ENCODE data around the gene DEDD.

The DEDD gene

GRCh38 chr1:161091093-161091492 is 41.4 kb downstream of the DEDD start:
- DNase-seq: no peak

GRCh38 chr1:161090617-161091016 is 41.9 kb downstream of the DEDD start:
- DNase-seq: no peak

GRCh38 chr1:161089938-161090337 is 42.5 kb downstream of the DEDD start:
- no peak for DNase-seq

- DNase-seq: no peak
Measured at GRCh38 chr1:161089251-161089924, 43.1 kb downstream of the DEDD start, which contains the start of gene NECTIN4. Gene NECTIN4 (minus strand): TSS chr1:161089558. CDS start chr1:161089296, 262 bp downstream.

GRCh38 chr1:161088587-161089110 is 43.8 kb downstream of the DEDD start:
- DNase-seq: no peak

- no peak for DNase-seq
Measured at GRCh38 chr1:161086457-161086856, 46.0 kb downstream of the DEDD start.

GRCh38 chr1:161085165-161085564 is 47.3 kb downstream of the DEDD start:
- DNase-seq: no peak

GRCh38 chr1:161084597-161084988 is 47.9 kb downstream of the DEDD start:
- no peak for DNase-seq

- no peak for DNase-seq
Measured at GRCh38 chr1:161083748-161084596, 48.5 kb downstream of the DEDD start.

- no peak for DNase-seq
Measured at GRCh38 chr1:161082996-161083747, 49.3 kb downstream of the DEDD start.

- DNase-seq: no peak
Measured at GRCh38 chr1:161082483-161082882, 50.0 kb downstream of the DEDD start.

- DNase-seq: no peak
Measured at GRCh38 chr1:161081519-161081918, 50.9 kb downstream of the DEDD start.

GRCh38 chr1:161080441-161081405 is 51.7 kb downstream of the DEDD start:
- DNase-seq: no peak

- DNase-seq: no peak
Measured at GRCh38 chr1:161079436-161080110, 52.9 kb downstream of the DEDD start.

GRCh38 chr1:161077426-161077825 is 55.0 kb downstream of the DEDD start:
- no peak for DNase-seq

- DNase-seq: no peak
Measured at GRCh38 chr1:161076410-161076809, 56.1 kb downstream of the DEDD start.

- no peak for DNase-seq
Measured at GRCh38 chr1:161074676-161075368, 57.6 kb downstream of the DEDD start.

- no peak for DNase-seq
Measured at GRCh38 chr1:161073474-161074121, 58.9 kb downstream of the DEDD start.

GRCh38 chr1:161072751-161073449 is 59.6 kb downstream of the DEDD start:
- no peak for DNase-seq

Measured in activated gamma-delta T cell treated with Interleukin-2 at 50 U/mL for 16 hours (primary cell).